Measurements from ENCODE around the gene SCNN1B. TPM values are rescaled to one million over a fixed set of nuclear protein-coding genes. Genes with fewer than 3 reads are reported as not detected.

Gene SCNN1B
- total and polyA plus RNA-seq, 12 donors = 0.11 to 0.38 (median 0.22) TPM; not detected in 4

GRCh38 chr16:23255000-23255399 is 47.1 kb upstream of the SCNN1B start:
- Histone ChIP-seq H3K4me1 (no peaks in the 10 kb centered on the region), H3K36me3 (no peaks in the 10 kb centered on the region), H3K27ac (no peak overlapping the region), H3K4me3 (no peak overlapping the region), H3K27me3 (no peaks in the 10 kb centered on the region), H3K9me3 (peaks cover 0 to 3% (median 0%) of the 10 kb centered on the region in 11 donors)
- 55 to 59% methylated on average over 4 of the region's 4 CpGs for WGBS, 2 donors
- DNase-seq (no peak), ATAC-seq (no peak)
- intact Hi-C loops (cut with DNase I) = no loop called here
- TF ChIP-seq CTCF (IDR thresholded peaks at IDR 0.05) = no peak

- Histone ChIP-seq H3K27ac (no peak overlapping the region), H3K4me1 (no peaks in the 10 kb centered on the region), H3K27me3 (peaks cover 0 to 4% (median 0%) of the 10 kb centered on the region in 7 donors), H3K36me3 (no peaks in the 10 kb centered on the region), H3K4me3 (no peak overlapping the region), H3K9me3 (no peaks in the 10 kb centered on the region)
- no peak for DNase-seq
- WGBS, 2 donors = 60 to 67% methylated on average over 3 of the region's 3 CpGs
- no peak for TF ChIP-seq CTCF (IDR thresholded peaks at IDR 0.05)
- intact Hi-C loops (cut with DNase I) = no loop called here
- no peak for ATAC-seq
Measured at GRCh38 chr16:23256440-23256839, 45.7 kb upstream of the SCNN1B start.

GRCh38 chr16:23257682-23258081 is 44.4 kb upstream of the SCNN1B start:
- 81 to 93% methylated on average over 1 of the region's 1 CpG for WGBS, 2 donors
- H3K27me3 ChIP-seq = peaks cover 0 to 4% (median 0%) of the 10 kb centered on the region in 7 donors
- no peak overlapping the region for H3K27ac ChIP-seq
- no peaks in the 10 kb centered on the region for H3K4me1 ChIP-seq
- no peak for DNase-seq
- H3K9me3 ChIP-seq = no peaks in the 10 kb centered on the region
- no peaks in the 10 kb centered on the region for H3K36me3 ChIP-seq
- ATAC-seq = no peak
- no peak for TF ChIP-seq CTCF (IDR thresholded peaks at IDR 0.05)
- H3K4me3 ChIP-seq = no peak overlapping the region
- intact Hi-C loops (cut with DNase I) = no loop called here

GRCh38 chr16:23258919-23259237 is 43.2 kb upstream of the SCNN1B start:
- Histone ChIP-seq H3K4me3 (no peak overlapping the region), H3K27ac (no peak overlapping the region), H3K36me3 (no peaks in the 10 kb centered on the region), H3K27me3 (peaks cover 0 to 7% (median 0%) of the 10 kb centered on the region in 7 donors), H3K4me1 (no peaks in the 10 kb centered on the region), H3K9me3 (no peaks in the 10 kb centered on the region)
- TF ChIP-seq CTCF (IDR thresholded peaks at IDR 0.05) = no peak
- intact Hi-C loops (cut with DNase I) = no loop called here
- ATAC-seq (no peak), DNase-seq (no peak)
- WGBS, 2 donors = 64 to 71% methylated on average over 2 of the region's 2 CpGs

- no peak overlapping the region for H3K27ac ChIP-seq
- no peak for TF ChIP-seq CTCF (IDR thresholded peaks at IDR 0.05)
- H3K27me3 ChIP-seq = peaks cover 0 to 20% (median 3%) of the 10 kb centered on the region in 7 donors
- no peak overlapping the region for H3K4me3 ChIP-seq
- no peaks in the 10 kb centered on the region for H3K36me3 ChIP-seq
- peaks cover 0 to 11% (median 0%) of the 10 kb centered on the region in 11 donors for H3K9me3 ChIP-seq
- ATAC-seq (no peak), DNase-seq (no peak)
- 55 to 61% methylated on average over 6 of the region's 6 CpGs for WGBS, 2 donors
- no peaks in the 10 kb centered on the region for H3K4me1 ChIP-seq
- intact Hi-C loops (cut with DNase I) = no loop called here
Measured at GRCh38 chr16:23267647-23268046, 34.5 kb upstream of the SCNN1B start.

Measured in heart right ventricle (tissue), 16 donors.